BJ (cell line): ENCODE data around the gene IL3. TPM values are rescaled to one million over a fixed set of nuclear protein-coding genes. Genes with fewer than 3 reads are reported as not detected.

Experiments used
- CTCF ChIA-PET: fragments of 350-600 bp; formaldehyde crosslinking; extraction: SDS; loops from one replicate; lab custom pipeline; 2021; ENCODE audit warnings: antibody characterized with exemption, inconsistent platforms; lab: Yijun Ruan, JAX
- POLR2A ChIA-PET: fragments of 300-600 bp; sonication (Branson Sonifier 250); formaldehyde crosslinking; extraction: SDS; loops from one replicate; lab custom pipeline; 2021; ENCODE audit warnings: antibody characterized with exemption; lab: Charles Lee
- DNase-seq: peaks from one replicate; pipeline ENCODE4 v3.0.0-alpha.2; 2011; ENCODE audit warnings: low read depth
- H3K27me3 ChIP-seq: 2 replicates; pipeline ENCODE4 v1.6.0; 2011; ENCODE audit warnings: low read length; ENCODE audit not compliant: control insufficient read depth, insufficient read depth
- H3K36me3 ChIP-seq: 2 replicates; pipeline ENCODE4 v1.5.1; 2011; ENCODE audit warnings: low read length; ENCODE audit not compliant: control insufficient read depth, insufficient read depth
- H3K4me3 ChIP-seq: 2 replicates; pipeline ENCODE4 v1.5.1; 2011; ENCODE audit warnings: low read depth, mild to moderate bottlenecking, control low read depth, low read length
- polyA minus RNA-seq: library from RNA; depleted of rRNA, polyadenylated mRNA; stranded (reverse); fragments of >200 nt; gene quantifications from 2 replicates; pipeline ENCODE4 v1.2.3, GENCODE V29; 2011; rRNA and poly(A)+ RNA removed
- polyA plus RNA-seq: library from polyadenylated mRNA; depleted of rRNA; stranded (reverse); fragments of >200 nt; gene quantifications from 2 replicates; pipeline ENCODE4 v1.2.3, GENCODE V29; 2011; rRNA removed
- TF ChIP-seq, protein P1 (sequence below): IDR thresholded peaks from 2 replicates; pipeline ENCODE4 v1.5.1; 2011; ENCODE audit warnings: low read depth, mild to moderate bottlenecking, control low read depth, inconsistent platforms, low read length, moderate library complexity; ENCODE audit not compliant: insufficient read depth

The IL3 gene, protein sequence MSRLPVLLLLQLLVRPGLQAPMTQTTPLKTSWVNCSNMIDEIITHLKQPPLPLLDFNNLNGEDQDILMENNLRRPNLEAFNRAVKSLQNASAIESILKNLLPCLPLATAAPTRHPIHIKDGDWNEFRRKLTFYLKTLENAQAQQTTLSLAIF
- not detected in 2 replicates for polyA plus RNA-seq
- not detected in 2 replicates for polyA minus RNA-seq

GRCh38 chr5:132060501-132061161, at the start of gene IL3:
TSS of gene IL3 (plus strand) at chr5:132060655. CDS start at chr5:132060707, 52 bp downstream.
- no peak within 1 kb of the TSS for H3K4me3 ChIP-seq
- TF ChIP-seq, protein P1, sequence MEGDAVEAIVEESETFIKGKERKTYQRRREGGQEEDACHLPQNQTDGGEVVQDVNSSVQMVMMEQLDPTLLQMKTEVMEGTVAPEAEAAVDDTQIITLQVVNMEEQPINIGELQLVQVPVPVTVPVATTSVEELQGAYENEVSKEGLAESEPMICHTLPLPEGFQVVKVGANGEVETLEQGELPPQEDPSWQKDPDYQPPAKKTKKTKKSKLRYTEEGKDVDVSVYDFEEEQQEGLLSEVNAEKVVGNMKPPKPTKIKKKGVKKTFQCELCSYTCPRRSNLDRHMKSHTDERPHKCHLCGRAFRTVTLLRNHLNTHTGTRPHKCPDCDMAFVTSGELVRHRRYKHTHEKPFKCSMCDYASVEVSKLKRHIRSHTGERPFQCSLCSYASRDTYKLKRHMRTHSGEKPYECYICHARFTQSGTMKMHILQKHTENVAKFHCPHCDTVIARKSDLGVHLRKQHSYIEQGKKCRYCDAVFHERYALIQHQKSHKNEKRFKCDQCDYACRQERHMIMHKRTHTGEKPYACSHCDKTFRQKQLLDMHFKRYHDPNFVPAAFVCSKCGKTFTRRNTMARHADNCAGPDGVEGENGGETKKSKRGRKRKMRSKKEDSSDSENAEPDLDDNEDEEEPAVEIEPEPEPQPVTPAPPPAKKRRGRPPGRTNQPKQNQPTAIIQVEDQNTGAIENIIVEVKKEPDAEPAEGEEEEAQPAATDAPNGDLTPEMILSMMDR, result no peak
- ChIA-PET CTCF (interaction anchor here (0.5 to 4.8 kb wide), 3 partner anchors 15 to 471 kb away, joined by 3 to 30 read pairs (median 3); no protein-coding TSS in a partner anchor), POLR2A (no interaction called here)
- no peaks in the 10 kb centered on the region for H3K36me3 ChIP-seq
- DNase-seq, result no peak
- H3K27me3 ChIP-seq, result no peaks in the 10 kb centered on the region

- ChIA-PET CTCF (interaction anchor here (1.4 to 9.0 kb wide), 4 partner anchors 8 to 587 kb away, joined by 3 to 199 read pairs (median 3); no protein-coding TSS in a partner anchor), POLR2A (no interaction called here)
- H3K27me3 ChIP-seq, result peaks cover 32% of the 10 kb centered on the region
- no peak for DNase-seq
- no peaks in the 10 kb centered on the region for H3K36me3 ChIP-seq
- TF ChIP-seq, protein P1, result no peak
- H3K4me3 ChIP-seq, result peak overlapping the region; percentile 45
Measured at GRCh38 chr5:132010989-132011621, 49.4 kb upstream of the IL3 start.

- TF ChIP-seq, protein P1, result no peak
- DNase-seq, result no peak
- ChIA-PET POLR2A (no interaction called here), CTCF (interaction anchor here (1.4 to 9.0 kb wide), 4 partner anchors 9 to 588 kb away, joined by 3 to 199 read pairs (median 3); no protein-coding TSS in a partner anchor)
- H3K27me3 ChIP-seq, result peaks cover 33% of the 10 kb centered on the region
- no peaks in the 10 kb centered on the region for H3K36me3 ChIP-seq
- peak within 1 kb of the TSS; percentile 45 for H3K4me3 ChIP-seq
Measured at GRCh38 chr5:132011622-132012343, 48.7 kb upstream of the IL3 start, which contains the start of gene ACSL6. TSS of gene ACSL6 (minus strand) at chr5:132011658. CDS start at chr5:132011553, 105 bp downstream.

DNA sequence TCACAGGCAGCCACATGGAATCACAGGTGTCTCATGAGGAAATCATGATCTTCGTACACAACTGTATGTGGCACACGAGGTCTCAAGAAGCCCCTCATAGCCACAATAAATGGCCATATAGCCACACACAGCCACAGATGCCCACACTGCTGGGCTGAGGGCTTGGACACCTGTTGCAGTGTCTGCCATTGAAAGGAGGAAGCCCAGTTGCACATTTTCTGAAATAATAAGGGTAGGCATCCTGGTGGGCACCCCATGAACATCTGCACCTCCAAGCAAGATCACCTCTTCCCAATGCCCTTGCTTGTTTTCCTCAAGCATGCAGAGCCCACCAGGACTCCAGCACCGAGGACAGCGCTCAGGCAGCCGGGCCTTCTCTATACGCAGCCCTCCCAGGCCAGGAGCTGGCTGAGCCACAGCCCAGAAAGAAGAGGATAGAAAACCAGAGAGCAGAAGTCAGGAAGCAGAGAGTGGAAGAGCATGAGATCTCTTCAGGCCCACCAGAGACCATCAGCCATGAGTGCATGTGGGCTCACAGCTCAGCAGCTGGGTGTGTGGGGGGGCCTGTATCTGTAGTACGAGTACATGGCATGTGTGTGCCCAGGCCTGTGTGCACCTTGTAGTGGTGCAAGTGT, 48.0 kb upstream of the IL3 start:
- TF ChIP-seq, protein P1, result no peak
- Histone ChIP-seq H3K4me3 (no peak overlapping the region), H3K36me3 (no peaks in the 10 kb centered on the region), H3K27me3 (peaks cover 33% of the 10 kb centered on the region)
- CTCF ChIA-PET, result interaction anchor here (0.9 to 9.0 kb wide), 4 partner anchors 53 to 589 kb away, joined by 3 to 199 read pairs (median 3); no protein-coding TSS in a partner anchor
- POLR2A ChIA-PET, result no interaction called here
- DNase-seq, result no peak
